Stimulated activated CD4-positive, alpha-beta T cell treated with anti-CD3 and anti-CD28 coated beads, Interleukin-1b, Interleukin-23, amount 100 ng/mL, for 1 hour (primary cell): Measurements from ENCODE around the gene NDUFS5.
"Not testable (repeated sequence)": the region's sequence is repeated elsewhere in the genome, so short reads cannot be mapped to it uniquely, and the experiment has no call there.

Experiments
- DNase-seq, 2 donors: peaks; one replicate each; pipeline ENCODE4 v3.0.0-alpha.2; 2020; ENCODE audit warnings: low read depth in 2 of 2

The NDUFS5 gene

GRCh38 chr1:39063775-39064174 lies 37.6 kb downstream of the NDUFS5 start:
- no peak for DNase-seq

GRCh38 chr1:39065542-39065941 lies 39.4 kb downstream of the NDUFS5 start:
- no peak for DNase-seq

GRCh38 chr1:39068227-39068626 lies 42.1 kb downstream of the NDUFS5 start:
- DNase-seq, result not testable (repeated sequence)

- not testable (repeated sequence) for DNase-seq
Measured at GRCh38 chr1:39071557-39071956, 45.4 kb downstream of the NDUFS5 start.

GRCh38 chr1:39076127-39076798 lies 50.1 kb downstream of the NDUFS5 start:
- DNase-seq, result no peak

GRCh38 chr1:39076799-39077148 lies 50.6 kb downstream of the NDUFS5 start:
- DNase-seq, result no peak

- DNase-seq, result no peak
Measured at GRCh38 chr1:39080269-39080826, 54.2 kb downstream of the NDUFS5 start.

GRCh38 chr1:39080831-39081270 lies 54.7 kb downstream of the NDUFS5 start:
- no peak for DNase-seq

GRCh38 chr1:39081271-39082009 lies 55.3 kb downstream of the NDUFS5 start:
- no peak for DNase-seq

- no peak for DNase-seq
Measured at GRCh38 chr1:39082010-39082799, 56.1 kb downstream of the NDUFS5 start.

GRCh38 chr1:39082811-39083576 lies 56.8 kb downstream of the NDUFS5 start:
- no peak for DNase-seq

- DNase-seq, result no peak
Measured at GRCh38 chr1:39084191-39084590, 58.0 kb downstream of the NDUFS5 start.
